ENCODE results near the gene TSPO.

DNA sequence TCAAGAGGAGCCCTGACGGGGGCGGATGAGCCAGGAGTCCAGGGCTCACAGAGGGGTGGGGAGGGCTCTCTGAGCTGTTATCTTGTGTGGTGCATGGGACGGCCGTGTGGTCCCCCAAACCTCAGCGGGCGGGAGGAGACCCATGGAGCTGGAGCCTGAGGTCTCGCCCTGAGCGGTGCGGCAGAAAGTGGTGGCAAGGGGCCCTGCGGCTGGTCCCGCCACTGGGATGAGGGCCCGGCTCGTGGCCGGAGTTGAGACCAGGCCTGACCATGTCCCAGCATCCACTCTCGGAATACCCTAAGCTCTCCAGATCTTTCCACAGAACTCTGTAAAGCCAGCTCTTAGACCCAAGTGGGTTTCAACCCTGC lies 58.1 kb downstream of the TSPO start:
- TF ChIP-seq, protein P1, sequence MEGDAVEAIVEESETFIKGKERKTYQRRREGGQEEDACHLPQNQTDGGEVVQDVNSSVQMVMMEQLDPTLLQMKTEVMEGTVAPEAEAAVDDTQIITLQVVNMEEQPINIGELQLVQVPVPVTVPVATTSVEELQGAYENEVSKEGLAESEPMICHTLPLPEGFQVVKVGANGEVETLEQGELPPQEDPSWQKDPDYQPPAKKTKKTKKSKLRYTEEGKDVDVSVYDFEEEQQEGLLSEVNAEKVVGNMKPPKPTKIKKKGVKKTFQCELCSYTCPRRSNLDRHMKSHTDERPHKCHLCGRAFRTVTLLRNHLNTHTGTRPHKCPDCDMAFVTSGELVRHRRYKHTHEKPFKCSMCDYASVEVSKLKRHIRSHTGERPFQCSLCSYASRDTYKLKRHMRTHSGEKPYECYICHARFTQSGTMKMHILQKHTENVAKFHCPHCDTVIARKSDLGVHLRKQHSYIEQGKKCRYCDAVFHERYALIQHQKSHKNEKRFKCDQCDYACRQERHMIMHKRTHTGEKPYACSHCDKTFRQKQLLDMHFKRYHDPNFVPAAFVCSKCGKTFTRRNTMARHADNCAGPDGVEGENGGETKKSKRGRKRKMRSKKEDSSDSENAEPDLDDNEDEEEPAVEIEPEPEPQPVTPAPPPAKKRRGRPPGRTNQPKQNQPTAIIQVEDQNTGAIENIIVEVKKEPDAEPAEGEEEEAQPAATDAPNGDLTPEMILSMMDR (IDR thresholded peaks at IDR 0.05) = no peak
- TF ChIP-seq ZFX (IDR thresholded peaks at IDR 0.05; ENCODE audit: borderline replicate concordance) = no peak

Measured in 22Rv1 (cell line).